WTC11 (cell line): Measurements from ENCODE around the gene SNX8. TPM values are rescaled to one million over a fixed set of nuclear protein-coding genes. Genes with fewer than 3 reads are reported as not detected.
A peak's percentile ranks its signal among the peaks of the same experiment; 100 is the strongest.

Experiments used
- ATAC-seq: fragments of 200-7000 bp; cut with Tn5 transposase; 2 replicates; pipeline ENCODE4 v1.10.0; 2021; ENCODE audit warnings: mild to moderate bottlenecking, moderate library complexity
- CTCF ChIA-PET: fragments of 300-600 bp; sonication (Branson Sonifier 250); formaldehyde crosslinking; loops from one replicate; lab custom pipeline; 2021; ENCODE audit warnings: antibody characterized with exemption; lab: Charles Lee
- POLR2A ChIA-PET: fragments of 350-600 bp; sonication (Branson Sonifier 250); formaldehyde crosslinking; loops from one replicate; lab custom pipeline; 2021; ENCODE audit warnings: antibody characterized with exemption; lab: Charles Lee
- DNase-seq: peaks from one replicate; pipeline ENCODE4 v3.0.0; 2021; ENCODE audit warnings: low spot score
- H3K27ac Mint-ChIP-seq: 2 replicates; pipeline ENCODE4 v1.8.0; 2021; ENCODE audit warnings: mixed read lengths
- H3K27me3 Mint-ChIP-seq: 2 replicates; pipeline ENCODE4 v1.8.0; 2021; ENCODE audit warnings: low read depth, mild to moderate bottlenecking, moderate library complexity, mixed read lengths
- H3K36me3 Mint-ChIP-seq: 2 replicates; pipeline ENCODE4 v1.8.0; 2021; ENCODE audit warnings: mixed read lengths
- H3K4me1 Mint-ChIP-seq: 2 replicates; pipeline ENCODE4 v1.8.0; 2022; ENCODE audit warnings: mixed read lengths
- H3K4me3 Mint-ChIP-seq: 2 replicates; pipeline ENCODE4 v1.8.0; 2021; ENCODE audit warnings: mild to moderate bottlenecking, moderate library complexity, mixed read lengths
- H3K9me3 Mint-ChIP-seq: 2 replicates; pipeline ENCODE4 v1.8.0; 2021; ENCODE audit warnings: mixed read lengths
- ARID4B ChIP-seq: sonication (generic); formaldehyde crosslinking; IDR thresholded peaks from 2 replicates; pipeline ENCODE4 v1.8.0; 2023; ENCODE audit warnings: missing genetic modification reagents, mild to moderate bottlenecking, borderline replicate concordance
- E2F1 ChIP-seq: sonication (generic); formaldehyde crosslinking; IDR thresholded peaks from 2 replicates; pipeline ENCODE4 v1.8.0; 2022; ENCODE audit warnings: mild to moderate bottlenecking, missing genetic modification reagents
- FOXP1 ChIP-seq: sonication (generic); formaldehyde crosslinking; IDR thresholded peaks from 2 replicates; pipeline ENCODE4 v1.8.0; 2022; ENCODE audit warnings: missing genetic modification reagents, mild to moderate bottlenecking, moderate library complexity, borderline replicate concordance
- FOXP4 ChIP-seq: sonication (generic); formaldehyde crosslinking; IDR thresholded peaks from 2 replicates; pipeline ENCODE4 v1.8.0; 2022; ENCODE audit warnings: mild to moderate bottlenecking, missing genetic modification reagents
- GTF2I ChIP-seq: fragments of 250-450 bp; sonication (Bioruptor Pico); conservative IDR thresholded peaks from 2 replicates; pipeline ENCODE4 v1.4.0; 2021; ENCODE audit warnings: mild to moderate bottlenecking
- IRF2 ChIP-seq: sonication (generic); formaldehyde crosslinking; IDR thresholded peaks from 2 replicates; pipeline ENCODE4 v1.8.0; 2022; ENCODE audit warnings: low read depth, missing genetic modification reagents, borderline replicate concordance
- JAZF1 ChIP-seq: fragments of 250-450 bp; sonication (Bioruptor Pico); IDR thresholded peaks from 2 replicates; pipeline ENCODE4 v1.9.0; 2021; ENCODE audit warnings: moderate library complexity, mild to moderate bottlenecking, inconsistent platforms
- MAX ChIP-seq: sonication (generic); formaldehyde crosslinking; IDR thresholded peaks from 2 replicates; pipeline ENCODE4 v1.8.0; 2022; ENCODE audit warnings: mild to moderate bottlenecking, missing genetic modification reagents
- NR1H2 ChIP-seq: sonication (generic); formaldehyde crosslinking; IDR thresholded peaks from 2 replicates; pipeline ENCODE4 v1.9.0; 2021; ENCODE audit warnings: mild to moderate bottlenecking, moderate library complexity, missing genetic modification reagents
- OVOL2 ChIP-seq: fragments of 250-450 bp; sonication (Bioruptor Pico); IDR thresholded peaks from 2 replicates; pipeline ENCODE4 v1.9.0; 2021; ENCODE audit warnings: mild to moderate bottlenecking, borderline replicate concordance
- SMAD3 ChIP-seq: sonication (generic); formaldehyde crosslinking; IDR thresholded peaks from 2 replicates; pipeline ENCODE4 v1.8.0; 2022; ENCODE audit warnings: missing genetic modification reagents, mild to moderate bottlenecking, borderline replicate concordance
- SP1 ChIP-seq: sonication (generic); formaldehyde crosslinking; conservative IDR thresholded peaks from 2 replicates; pipeline ENCODE4 v1.8.1; 2022; ENCODE audit warnings: missing genetic modification reagents
- ZBTB43 ChIP-seq: sonication (generic); formaldehyde crosslinking; IDR thresholded peaks from 2 replicates; pipeline ENCODE4 v1.8.1; 2023; ENCODE audit warnings: mild to moderate bottlenecking, missing genetic modification reagents
- ZNF121 ChIP-seq: sonication (generic); formaldehyde crosslinking; IDR thresholded peaks from 2 replicates; pipeline ENCODE4 v1.8.0; 2023; ENCODE audit warnings: missing genetic modification reagents
- ZNF281 ChIP-seq: sonication (generic); formaldehyde crosslinking; IDR thresholded peaks from 2 replicates; pipeline ENCODE4 v1.8.0; 2023; ENCODE audit warnings: mild to moderate bottlenecking, missing genetic modification reagents
- ZNF416 ChIP-seq: fragments of 250-450 bp; sonication (Bioruptor Pico); IDR thresholded peaks from 2 replicates; pipeline ENCODE4 v1.9.0; 2021; ENCODE audit warnings: mild to moderate bottlenecking, inconsistent platforms
- ZNF423 ChIP-seq: fragments of 250-450 bp; sonication (Bioruptor Pico); IDR thresholded peaks from 2 replicates; pipeline ENCODE4 v2.1.2; 2022; ENCODE audit warnings: mild to moderate bottlenecking, moderate library complexity
- ZNF425 ChIP-seq: fragments of 250-450 bp; sonication (Bioruptor Pico); conservative IDR thresholded peaks from 2 replicates; pipeline ENCODE4 v1.9.0; 2021; ENCODE audit warnings: mild to moderate bottlenecking
- total RNA-seq: library from RNA; stranded (reverse); gene quantifications from 3 replicates; pipeline ENCODE4 v1.2.3, GENCODE V29; 2021

Gene SNX8
- total RNA-seq, 1 experiment from 2014 or later = 50.8 TPM

- no peaks in the 10 kb centered on the region for H3K9me3 Mint-ChIP-seq
- CTCF ChIA-PET = no interaction called here
- peaks cover 2% of the 10 kb centered on the region for H3K36me3 Mint-ChIP-seq
- H3K27me3 Mint-ChIP-seq = no peaks in the 10 kb centered on the region
- peaks cover 32% of the 10 kb centered on the region for H3K4me1 Mint-ChIP-seq
- POLR2A ChIA-PET = no interaction called here
- DNase-seq (no peak), ATAC-seq (no peak)
- H3K27ac Mint-ChIP-seq = peak overlapping the region; percentile 52
- H3K4me3 Mint-ChIP-seq = no peak overlapping the region
- no peak for TF ChIP-seq E2F1
- TF ChIP-seq GTF2I (CRISPR knock-in tag) = no peak
- TF ChIP-seq NR1H2 = no peak
- no peak for TF ChIP-seq ZNF416 (CRISPR knock-in tag)
- TF ChIP-seq ZNF281 (CRISPR knock-in tag) = no peak
- no peak for TF ChIP-seq JAZF1
- TF ChIP-seq OVOL2 (CRISPR knock-in tag) = no peak
- TF ChIP-seq FOXP4 (CRISPR knock-in tag) = no peak
- no peak for TF ChIP-seq IRF2 (CRISPR knock-in tag)
- no peak for TF ChIP-seq FOXP1 (CRISPR knock-in tag)
- TF ChIP-seq ZNF121 (CRISPR knock-in tag) = no peak
- no peak for TF ChIP-seq SP1
- no peak for TF ChIP-seq SMAD3 (CRISPR knock-in tag)
- no peak for TF ChIP-seq MAX
- TF ChIP-seq ARID4B (CRISPR knock-in tag) = no peak
- no peak for TF ChIP-seq ZNF423 (CRISPR knock-in tag)
- TF ChIP-seq ZNF425 = no peak
- no peak for TF ChIP-seq ZBTB43
These were observed 18.2 kb downstream of the SNX8 start for GRCh38 chr7:2295936-2296620.
